DMS114 treated with DMSO at 0.1 percent for 48 hours (cell line): ENCODE results near the gene JADE3.

Experiments
- DNase-seq: peaks from one replicate; lab custom pipeline; 2025; ENCODE audit not compliant: unreplicated experiment; lab: John Stamatoyannopoulos, UW

The JADE3 gene

GRCh38 chrX:46912098-46912602 lies at the start of gene JADE3:
JADE3 (plus strand) TSS chrX:46912421; CDS start chrX:46984895, 72,474 bp downstream.
- DNase-seq: peak; percentile 53

- DNase-seq: no peak
These were observed 49.1 kb upstream of the JADE3 start for GRCh38 chrX:46863072-46863471.

- DNase-seq: no peak
These were observed 47.6 kb upstream of the JADE3 start for GRCh38 chrX:46864606-46865005.

GRCh38 chrX:46865281-46865680 lies 46.9 kb upstream of the JADE3 start:
- DNase-seq: no peak

GRCh38 chrX:46866726-46867125 lies 45.5 kb upstream of the JADE3 start:
- DNase-seq: no peak

- no peak for DNase-seq
These were observed 38.5 kb upstream of the JADE3 start for GRCh38 chrX:46873746-46874145.

GRCh38 chrX:46876901-46877300 lies 35.3 kb upstream of the JADE3 start:
- no peak for DNase-seq

- DNase-seq: no peak
These were observed 30.0 kb upstream of the JADE3 start for GRCh38 chrX:46882266-46882665.

GRCh38 chrX:46884799-46885198 lies 27.4 kb upstream of the JADE3 start:
- DNase-seq: no peak

- no peak for DNase-seq
These were observed 14.0 kb upstream of the JADE3 start for GRCh38 chrX:46898207-46898606.

GRCh38 chrX:46903458-46904242 lies 8.6 kb upstream of the JADE3 start:
- DNase-seq: peak; percentile 67

- no peak for DNase-seq
These were observed 7.6 kb upstream of the JADE3 start for GRCh38 chrX:46904626-46905025.

- DNase-seq: no peak
These were observed 1.8 kb upstream of the JADE3 start for GRCh38 chrX:46910415-46910814.

GRCh38 chrX:46912603-46913491 lies 626 bp downstream of the JADE3 start:
- no peak for DNase-seq

- DNase-seq: no peak
These were observed 1.4 kb downstream of the JADE3 start for GRCh38 chrX:46913667-46914066.

- DNase-seq: no peak
These were observed 4.1 kb downstream of the JADE3 start for GRCh38 chrX:46916273-46916672.

- no peak for DNase-seq
These were observed 5.4 kb downstream of the JADE3 start for GRCh38 chrX:46917622-46918021.

GRCh38 chrX:46918434-46918833 lies 6.2 kb downstream of the JADE3 start:
- no peak for DNase-seq

- DNase-seq: no peak
These were observed 8.0 kb downstream of the JADE3 start for GRCh38 chrX:46920235-46920634.

GRCh38 chrX:46922611-46923010 lies 10.4 kb downstream of the JADE3 start:
- no peak for DNase-seq

- no peak for DNase-seq
These were observed 15.5 kb downstream of the JADE3 start for GRCh38 chrX:46927718-46928117.
